ENCODE measurements around the gene ESR1.

GRCh38 chr6:152166497-152166896 is 359.0 kb downstream of the ESR1 start:
- TF ChIP-seq CTCF (IDR thresholded peaks at IDR 0.05) (no peak), POLR2A (IDR thresholded peaks at IDR 0.05) (no peak), EP300 (IDR thresholded peaks at IDR 0.05) (no peak)
